ENCODE measurements around the gene ARRDC4. TPM values are rescaled to one million over a fixed set of nuclear protein-coding genes. Genes with fewer than 3 reads are reported as not detected.

Gene ARRDC4
- total and polyA plus RNA-seq, 9 of the 15 experiments (the other 6 are each of a cell fraction or from before 2014, with no cell fraction given): 4.3 to 16.1 (median 14.4) TPM

DNA sequence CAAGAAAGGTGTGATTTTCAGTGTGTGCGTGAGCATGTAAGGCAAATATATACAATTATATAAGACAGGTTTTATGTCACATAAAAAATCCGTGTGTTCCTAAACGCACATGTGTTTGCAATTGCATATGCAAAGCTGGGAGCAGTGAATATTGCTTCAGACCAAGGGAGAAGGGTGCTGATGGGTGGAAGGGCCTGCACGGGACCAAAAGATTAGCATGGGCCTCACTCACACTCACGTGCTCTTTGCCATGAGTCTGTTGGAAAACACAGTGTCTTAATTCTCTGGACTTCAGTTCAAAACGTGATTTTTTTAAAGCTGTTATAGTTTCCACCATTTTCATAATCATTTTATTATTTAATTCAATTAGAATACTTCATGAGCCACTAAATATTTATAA is 7.2 kb upstream of the ARRDC4 start:
- H3K9me1 ChIP-seq (ENCODE audit: control insufficient read depth, insufficient read depth, low read length): no peaks in the 10 kb centered on the region
- ChIA-PET CTCF (ENCODE audit: low intra/inter-chr PET ratio) (no interaction called here), POLR2A (no interaction called here)
- DNase-seq (ENCODE audit: extremely low read depth in 1 of 4, low spot score in 3 of 4) (no peak), ATAC-seq (no peak), FAIRE-seq (no peak)
- no peaks in the 10 kb centered on the region for H3K4me1 ChIP-seq (replicated peaks in 1 of 2; ENCODE audit: control insufficient read depth in 2 of 2, insufficient read depth in 2 of 2, low read length in 2 of 2)
- in situ Hi-C loops (cut with MboI): no loop called here
- H3K9ac ChIP-seq (ENCODE audit: insufficient read depth in 1 of 2, low read depth in 2 of 2, low read length in 2 of 2): no peak overlapping the region
- no peaks in the 10 kb centered on the region for H3K79me2 ChIP-seq (ENCODE audit: control insufficient read depth, insufficient read depth, low read length)
- H3K9me3 ChIP-seq (replicated peaks; ENCODE audit: control insufficient read depth, insufficient read depth, low read depth, low read length): no peaks in the 10 kb centered on the region
- H2AFZ ChIP-seq (ENCODE audit: low read depth, low read length): no peak overlapping the region
- BruUV-seq (replicated peaks): no TSS peak
- TF ChIP-seq BHLHE40 (IDR thresholded peaks at IDR 0.05; ENCODE audit: low read length) (peak; percentile 62; the same call in 1 of the 2 replicates), GABPA (tag; conservative IDR thresholded peaks at IDR 0.05; ENCODE audit: low read depth) (no peak), KDM5B (IDR thresholded peaks at IDR 0.05; ENCODE audit: insufficient replicate concordance, low read depth, low read length) (no peak)
- intact Hi-C loops (cut with micrococcal nuclease): no loop called here
- H3K4me3 ChIP-seq: no peak overlapping the region
- H3K27me3 ChIP-seq (ENCODE audit: control insufficient read depth in 2 of 2, insufficient read depth in 2 of 2, low read length in 2 of 2): peaks cover 5 to 9% of the 10 kb centered on the region in 2 experiments; a peak in 4 of 5 replicates
- WGBS (ENCODE audit: insufficient coverage, low coverage, missing lambda C conversion rate): 9% methylated on average over 6 of the region's 6 CpGs
- H3K36me3 ChIP-seq (ENCODE audit: control insufficient read depth, insufficient read depth, low read length): no peaks in the 10 kb centered on the region
- H4K20me1 ChIP-seq (replicated peaks; ENCODE audit: control insufficient read depth, insufficient read depth, low read length): no peaks in the 10 kb centered on the region
- no peak overlapping the region for H3K27ac ChIP-seq (ENCODE audit: extremely low read depth, low read depth, low read length)
- H3K4me2 ChIP-seq (ENCODE audit: insufficient read depth, low read length): no peak overlapping the region

GRCh38 chr15:97953748-97954147 is 6.8 kb upstream of the ARRDC4 start:
- in situ Hi-C loops (cut with MboI): no loop called here
- H3K27me3 ChIP-seq (ENCODE audit: control insufficient read depth in 2 of 2, insufficient read depth in 2 of 2, low read length in 2 of 2): peaks cover 5 to 9% of the 10 kb centered on the region in 2 experiments; a peak in 4 of 5 replicates
- BruUV-seq (replicated peaks): no TSS peak
- FAIRE-seq (no peak), ATAC-seq (no peak), DNase-seq (ENCODE audit: extremely low read depth in 1 of 4, low spot score in 3 of 4) (no peak)
- no peak overlapping the region for H3K4me3 ChIP-seq
- no peaks in the 10 kb centered on the region for H3K9me1 ChIP-seq (ENCODE audit: control insufficient read depth, insufficient read depth, low read length)
- no peaks in the 10 kb centered on the region for H3K36me3 ChIP-seq (ENCODE audit: control insufficient read depth, insufficient read depth, low read length)
- no peak overlapping the region for H3K4me2 ChIP-seq (ENCODE audit: insufficient read depth, low read length)
- intact Hi-C loops (cut with micrococcal nuclease): no loop called here
- H4K20me1 ChIP-seq (replicated peaks; ENCODE audit: control insufficient read depth, insufficient read depth, low read length): no peaks in the 10 kb centered on the region
- no peaks in the 10 kb centered on the region for H3K9me3 ChIP-seq (replicated peaks; ENCODE audit: control insufficient read depth, insufficient read depth, low read depth, low read length)
- no peaks in the 10 kb centered on the region for H3K4me1 ChIP-seq (replicated peaks in 1 of 2; ENCODE audit: control insufficient read depth in 2 of 2, insufficient read depth in 2 of 2, low read length in 2 of 2)
- no peak overlapping the region for H3K27ac ChIP-seq (ENCODE audit: extremely low read depth, low read depth, low read length)
- WGBS (ENCODE audit: insufficient coverage, low coverage, missing lambda C conversion rate): 4% methylated on average over 8 of the region's 8 CpGs
- no peak for TF ChIP-seq ZFX (CRISPR knock-in tag; IDR thresholded peaks at IDR 0.05)
- TF ChIP-seq, protein P1, sequence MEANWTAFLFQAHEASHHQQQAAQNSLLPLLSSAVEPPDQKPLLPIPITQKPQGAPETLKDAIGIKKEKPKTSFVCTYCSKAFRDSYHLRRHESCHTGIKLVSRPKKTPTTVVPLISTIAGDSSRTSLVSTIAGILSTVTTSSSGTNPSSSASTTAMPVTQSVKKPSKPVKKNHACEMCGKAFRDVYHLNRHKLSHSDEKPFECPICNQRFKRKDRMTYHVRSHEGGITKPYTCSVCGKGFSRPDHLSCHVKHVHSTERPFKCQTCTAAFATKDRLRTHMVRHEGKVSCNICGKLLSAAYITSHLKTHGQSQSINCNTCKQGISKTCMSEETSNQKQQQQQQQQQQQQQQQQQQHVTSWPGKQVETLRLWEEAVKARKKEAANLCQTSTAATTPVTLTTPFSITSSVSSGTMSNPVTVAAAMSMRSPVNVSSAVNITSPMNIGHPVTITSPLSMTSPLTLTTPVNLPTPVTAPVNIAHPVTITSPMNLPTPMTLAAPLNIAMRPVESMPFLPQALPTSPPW (CRISPR knock-in tag; IDR thresholded peaks at IDR 0.05): no peak
- CTCF ChIA-PET (ENCODE audit: low intra/inter-chr PET ratio): no interaction called here
- H2AFZ ChIP-seq (ENCODE audit: low read depth, low read length): no peak overlapping the region
- POLR2A ChIA-PET: no interaction called here
- H3K79me2 ChIP-seq (ENCODE audit: control insufficient read depth, insufficient read depth, low read length): no peaks in the 10 kb centered on the region
- no peak overlapping the region for H3K9ac ChIP-seq (ENCODE audit: insufficient read depth in 1 of 2, low read depth in 2 of 2, low read length in 2 of 2)
